Esophagus muscularis mucosa (tissue), 2 donors: Measurements from ENCODE around the gene NRAP.

Experiments used
- POLR2A ChIP-seq: fragments of 450-650 bp; IDR thresholded peaks from one replicate; pipeline ENCODE4 v1.6.1; 2017; ENCODE audit warnings: antibody characterized with exemption, moderate library complexity, mild to moderate bottlenecking, low read depth
- POLR2AphosphoS5 ChIP-seq, 2 donors: sonication (generic); formaldehyde crosslinking; IDR thresholded peaks; one replicate each; pipeline ENCODE4 v1.6.1; 2017; ENCODE audit warnings: antibody characterized with exemption in 2 of 2

DNA sequence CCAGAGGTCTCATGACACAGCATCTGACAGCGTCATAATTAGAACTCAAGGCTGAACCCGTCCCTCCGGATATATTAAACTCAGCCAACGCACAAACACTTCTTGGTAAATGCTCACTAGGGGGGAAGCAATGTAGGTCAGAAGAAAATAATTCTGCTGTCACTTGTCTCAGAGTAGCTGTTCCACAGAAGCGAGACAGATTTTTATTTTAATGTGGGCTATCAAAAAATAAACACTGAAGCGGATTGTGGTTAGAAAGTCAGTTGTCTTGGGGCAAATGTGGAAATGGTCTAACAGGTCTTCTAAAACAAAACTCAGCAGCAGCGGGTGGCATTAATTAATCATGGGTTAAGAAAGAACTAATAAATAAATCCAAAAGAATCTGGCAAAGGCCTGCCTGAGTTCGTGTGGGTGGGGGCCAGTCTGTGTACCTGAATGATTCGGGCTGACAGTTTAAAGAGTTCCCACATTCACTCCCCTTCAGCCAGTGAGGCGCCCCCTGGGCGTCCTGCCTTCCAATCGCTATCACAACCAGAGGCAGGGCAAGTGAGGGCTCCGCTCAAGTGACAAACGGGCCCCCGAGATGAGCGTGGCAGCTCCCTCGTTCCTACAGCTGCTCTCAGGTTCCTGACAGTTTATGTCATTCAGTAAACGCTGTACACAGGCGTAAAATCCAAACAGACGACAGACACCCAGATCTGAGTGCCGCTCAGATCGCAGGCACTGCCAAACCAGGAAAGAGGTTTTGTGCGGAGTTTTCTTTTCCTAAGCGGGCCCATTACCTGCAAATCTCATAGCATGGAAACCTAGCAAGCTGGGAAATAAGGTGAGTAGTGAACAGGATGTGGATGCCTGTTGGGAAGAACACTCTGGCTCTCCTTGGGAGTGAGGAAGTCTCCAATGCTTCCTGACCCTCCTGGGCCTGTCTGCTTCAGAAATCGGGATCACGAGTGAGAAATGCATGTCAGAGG is 52.9 kb downstream of the NRAP start:
- no peak for TF ChIP-seq POLR2A
- TF ChIP-seq POLR2AphosphoS5 (IDR thresholded peaks at IDR 0.05) = no peak
